ENCODE measurements around the gene PTP4A2. TPM values are rescaled to one million over a fixed set of nuclear protein-coding genes. Genes with fewer than 3 reads are reported as not detected.
"Not testable (repeated sequence)": the region's sequence is repeated elsewhere in the genome, so short reads cannot be mapped to it uniquely, and the experiment has no call there.

PTP4A2 gene
- total RNA-seq, 2 donors from 2014 or later = 269 to 384 TPM

DNA sequence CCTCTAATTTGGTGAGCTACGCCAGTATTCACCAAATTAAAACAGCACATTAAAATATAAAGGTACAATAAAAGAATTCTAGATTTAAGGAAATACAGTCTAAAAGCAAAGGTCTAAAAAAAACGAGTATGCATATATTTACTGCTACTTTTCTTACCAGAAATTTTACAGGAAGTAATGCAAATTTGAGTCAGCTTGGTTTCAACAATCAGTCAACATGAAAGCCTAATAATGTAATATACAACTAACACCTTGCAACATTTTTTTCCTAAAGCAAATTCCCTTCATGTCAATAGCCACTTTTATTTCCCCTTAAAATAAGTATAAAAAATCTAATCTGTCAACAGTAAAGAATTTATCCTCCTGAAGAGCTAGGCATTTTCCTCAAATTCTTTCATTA is 11.9 kb downstream of the PTP4A2 start:
- no peak for ATAC-seq
- H3K36me3 Mint-ChIP-seq (ENCODE audit: low read depth) = peaks cover 4% of the 10 kb centered on the region
- peak overlapping the region; percentile 95 for H3K27ac Mint-ChIP-seq
- no peaks in the 10 kb centered on the region for H3K9me3 ChIP-seq (ENCODE audit: control insufficient read depth, low read length, poor library complexity, severe bottlenecking)
- H3K4me1 Mint-ChIP-seq = peaks cover 62% of the 10 kb centered on the region
- no peak for DNase-seq
- no peaks in the 10 kb centered on the region for H3K27me3 Mint-ChIP-seq
- H3K4me3 Mint-ChIP-seq = peak overlapping the region; percentile 90

DNA sequence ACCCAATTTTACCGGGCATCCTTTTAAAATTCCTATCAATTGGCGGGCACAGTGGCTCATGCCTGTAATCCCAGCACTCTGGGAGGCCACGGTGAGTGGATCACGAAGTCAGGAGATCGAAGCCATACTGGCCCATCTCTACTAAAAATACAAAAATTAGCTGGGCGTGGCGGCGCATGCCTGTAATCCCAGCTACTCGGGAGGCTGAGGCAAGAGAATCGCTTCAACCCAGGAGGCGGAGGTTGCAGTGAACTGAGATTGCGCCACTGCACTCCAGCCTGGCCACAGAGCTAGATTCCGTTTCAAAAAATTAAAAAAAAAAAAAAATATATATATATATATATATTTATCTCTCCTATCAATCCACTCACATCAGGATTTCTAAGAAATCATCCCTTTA is 12.3 kb downstream of the PTP4A2 start:
- Mint-ChIP-seq H3K27ac (peak overlapping the region; percentile 95), H3K4me1 (peaks cover 60% of the 10 kb centered on the region), H3K4me3 (peak overlapping the region; percentile 90)
- not testable (repeated sequence) for ATAC-seq; H3K36me3 Mint-ChIP-seq (ENCODE audit: low read depth); DNase-seq; H3K9me3 ChIP-seq (ENCODE audit: control insufficient read depth, low read length, poor library complexity, severe bottlenecking); H3K27me3 Mint-ChIP-seq

DNA sequence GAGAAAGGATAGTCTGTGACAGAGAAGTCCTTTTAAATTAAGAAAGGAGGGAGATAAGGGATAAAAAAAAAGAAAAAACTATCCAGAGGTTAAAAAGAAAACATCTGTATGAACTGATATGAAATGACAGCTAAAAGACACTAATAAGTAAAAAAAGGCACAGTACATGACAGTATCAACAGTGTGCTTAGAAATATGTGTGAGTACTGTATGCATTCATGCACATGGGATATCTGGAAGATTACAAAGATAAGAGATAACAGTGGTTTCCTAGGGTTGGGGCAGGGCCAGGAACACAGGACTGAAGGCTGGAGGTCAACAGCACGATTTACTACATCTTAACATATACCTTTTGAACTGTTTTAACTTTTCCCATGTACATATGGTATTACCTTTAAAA is 13.3 kb downstream of the PTP4A2 start:
- peaks cover 57% of the 10 kb centered on the region for H3K4me1 Mint-ChIP-seq
- H3K27ac Mint-ChIP-seq = peak overlapping the region; percentile 95
- ATAC-seq = no peak
- H3K9me3 ChIP-seq (ENCODE audit: control insufficient read depth, low read length, poor library complexity, severe bottlenecking) = no peaks in the 10 kb centered on the region
- no peak for DNase-seq
- no peaks in the 10 kb centered on the region for H3K27me3 Mint-ChIP-seq
- H3K36me3 Mint-ChIP-seq (ENCODE audit: low read depth) = peaks cover 3% of the 10 kb centered on the region
- peak overlapping the region; percentile 90 for H3K4me3 Mint-ChIP-seq

DNA sequence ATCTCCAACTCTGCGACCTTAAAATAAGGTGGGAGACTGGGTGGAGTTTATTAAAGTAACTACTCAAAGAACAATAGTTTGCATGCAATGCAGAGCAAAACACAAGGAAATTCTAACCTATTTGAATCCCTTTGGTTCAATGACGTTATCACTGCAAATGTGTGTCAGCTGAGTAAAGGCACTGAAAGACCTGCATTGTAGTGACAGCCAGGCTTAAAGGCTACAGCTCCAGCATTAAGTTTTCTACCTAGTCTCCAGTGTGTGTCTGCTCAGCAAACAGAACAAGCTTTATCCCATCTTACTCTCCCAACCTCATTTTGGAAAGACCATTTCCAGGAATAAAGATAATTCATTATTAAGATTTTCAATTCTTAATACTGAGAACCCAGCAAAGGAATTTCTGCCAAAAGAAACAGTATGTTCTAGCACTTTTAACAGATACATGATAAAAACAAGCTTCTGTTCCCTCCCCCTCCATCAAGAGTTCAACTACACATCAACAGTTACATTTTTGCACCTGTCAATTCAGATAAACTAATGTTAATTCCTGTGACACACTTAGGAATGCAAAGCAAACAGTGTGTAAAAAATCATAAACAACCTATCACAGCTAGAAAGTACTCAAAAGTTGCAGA is 14.2 kb downstream of the PTP4A2 start:
- Mint-ChIP-seq H3K4me3 (peak overlapping the region; percentile 72), H3K27me3 (no peaks in the 10 kb centered on the region), H3K36me3 (ENCODE audit: low read depth) (peaks cover 3% of the 10 kb centered on the region), H3K27ac (peak overlapping the region; percentile 95), H3K4me1 (peaks cover 59% of the 10 kb centered on the region)
- no peaks in the 10 kb centered on the region for H3K9me3 ChIP-seq (ENCODE audit: control insufficient read depth, low read length, poor library complexity, severe bottlenecking)
- no peak for DNase-seq
- ATAC-seq = peak; percentile 38

DNA sequence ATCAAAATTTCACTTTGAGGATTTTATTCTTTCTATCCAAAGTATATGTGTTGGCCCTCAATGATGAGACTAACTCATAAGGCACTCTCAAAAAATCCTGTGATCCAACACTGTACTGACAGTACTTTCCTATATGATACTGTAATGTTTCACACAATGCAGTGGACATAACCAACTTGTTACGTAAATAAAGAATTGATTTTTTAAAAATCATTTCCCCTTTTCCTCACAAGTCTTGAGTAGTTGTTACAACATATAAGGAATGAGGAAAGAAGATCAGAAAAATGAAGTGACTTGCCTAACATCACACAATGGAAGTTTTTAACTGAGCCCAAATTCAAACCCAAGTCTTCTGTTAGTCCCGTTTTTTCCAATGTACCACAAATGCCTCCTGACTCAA is 17.2 kb downstream of the PTP4A2 start:
- Mint-ChIP-seq H3K4me1 (peaks cover 44% of the 10 kb centered on the region), H3K4me3 (peak overlapping the region; percentile 57), H3K36me3 (ENCODE audit: low read depth) (peaks cover 3% of the 10 kb centered on the region), H3K27ac (peak overlapping the region; percentile 95), H3K27me3 (no peaks in the 10 kb centered on the region)
- DNase-seq (no peak), ATAC-seq (no peak)
- no peaks in the 10 kb centered on the region for H3K9me3 ChIP-seq (ENCODE audit: control insufficient read depth, low read length, poor library complexity, severe bottlenecking)

DNA sequence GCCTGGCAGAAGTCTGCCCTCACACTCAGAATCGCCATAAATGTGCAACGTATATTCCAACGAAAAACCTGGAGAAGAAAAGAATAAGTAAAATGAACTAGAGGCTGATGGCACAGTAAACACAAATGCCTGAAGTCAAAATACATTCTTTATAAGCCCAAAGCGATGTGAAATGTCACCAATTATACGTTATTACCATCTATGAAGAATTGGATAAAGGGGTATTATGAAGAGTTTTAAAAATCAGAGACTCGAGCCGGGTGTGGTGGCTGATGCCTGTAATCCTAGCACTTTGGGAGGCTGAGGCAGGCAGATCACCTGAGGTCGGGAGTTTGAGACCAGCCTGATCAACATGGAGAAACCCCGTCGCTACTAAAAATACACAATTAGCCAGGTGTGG is 18.6 kb downstream of the PTP4A2 start:
- Mint-ChIP-seq H3K4me1 (peaks cover 36% of the 10 kb centered on the region), H3K27ac (peak overlapping the region; percentile 95), H3K36me3 (ENCODE audit: low read depth) (peaks cover 3% of the 10 kb centered on the region)

DNA sequence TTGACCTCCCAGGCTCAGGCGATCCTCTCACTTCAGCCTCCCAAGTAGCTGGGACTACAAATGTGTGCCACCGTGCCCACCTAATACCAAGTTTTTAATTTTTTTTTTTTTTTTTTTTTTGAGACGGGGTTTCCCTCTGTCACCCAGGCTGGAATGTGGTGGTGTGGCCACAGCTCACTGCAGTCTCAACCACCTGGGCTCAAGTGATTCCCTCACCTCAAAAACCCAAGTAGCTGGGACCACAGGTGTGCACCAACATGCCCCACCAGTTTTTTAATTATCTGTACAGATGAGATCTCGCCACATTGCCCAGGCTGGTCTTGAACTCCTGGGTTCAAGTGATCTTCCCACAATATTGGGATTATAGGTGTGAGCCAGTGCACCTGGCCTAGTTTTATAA is 22.7 kb downstream of the PTP4A2 start:
- Mint-ChIP-seq H3K4me1 (peaks cover 40% of the 10 kb centered on the region), H3K27ac (peak overlapping the region; percentile 83), H3K36me3 (ENCODE audit: low read depth) (peaks cover 6% of the 10 kb centered on the region), H3K4me3 (no peak overlapping the region), H3K27me3 (no peaks in the 10 kb centered on the region)
- H3K9me3 ChIP-seq (ENCODE audit: control insufficient read depth, low read length, poor library complexity, severe bottlenecking) = no peaks in the 10 kb centered on the region
- no peak for DNase-seq
- ATAC-seq = no peak

More for the DNA sequence above, 18.6 kb downstream of the PTP4A2 start:
- ATAC-seq = no peak
- H3K27me3 Mint-ChIP-seq = no peaks in the 10 kb centered on the region
- H3K4me3 Mint-ChIP-seq = no peak overlapping the region
- no peaks in the 10 kb centered on the region for H3K9me3 ChIP-seq (ENCODE audit: control insufficient read depth, low read length, poor library complexity, severe bottlenecking)
- DNase-seq = no peak

DNA sequence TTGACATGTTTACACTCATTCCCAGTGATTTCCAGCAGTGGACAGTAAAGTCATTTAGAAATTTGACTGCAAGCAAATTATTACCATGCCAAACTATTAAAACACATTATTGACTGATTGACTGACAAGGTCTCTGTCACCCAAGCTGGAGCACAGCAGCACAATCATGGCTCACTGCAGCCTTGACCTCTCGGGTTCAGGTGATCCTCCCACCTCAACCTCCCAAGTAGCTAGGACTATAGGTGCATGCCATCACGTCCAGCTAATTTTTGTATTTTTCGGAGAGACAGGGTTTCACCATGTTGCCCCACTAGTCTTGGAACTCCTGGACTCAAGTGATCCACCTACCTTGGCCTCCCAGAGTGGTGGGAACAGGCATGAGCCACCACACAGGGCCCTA is 24.2 kb downstream of the PTP4A2 start:
- ATAC-seq = no peak
- peaks cover 8% of the 10 kb centered on the region for H3K36me3 Mint-ChIP-seq (ENCODE audit: low read depth)
- H3K27me3 Mint-ChIP-seq = no peaks in the 10 kb centered on the region
- no peak overlapping the region for H3K4me3 Mint-ChIP-seq
- no peak for DNase-seq
- peaks cover 36% of the 10 kb centered on the region for H3K4me1 Mint-ChIP-seq
- H3K27ac Mint-ChIP-seq = peak overlapping the region; percentile 83
- no peaks in the 10 kb centered on the region for H3K9me3 ChIP-seq (ENCODE audit: control insufficient read depth, low read length, poor library complexity, severe bottlenecking)

DNA sequence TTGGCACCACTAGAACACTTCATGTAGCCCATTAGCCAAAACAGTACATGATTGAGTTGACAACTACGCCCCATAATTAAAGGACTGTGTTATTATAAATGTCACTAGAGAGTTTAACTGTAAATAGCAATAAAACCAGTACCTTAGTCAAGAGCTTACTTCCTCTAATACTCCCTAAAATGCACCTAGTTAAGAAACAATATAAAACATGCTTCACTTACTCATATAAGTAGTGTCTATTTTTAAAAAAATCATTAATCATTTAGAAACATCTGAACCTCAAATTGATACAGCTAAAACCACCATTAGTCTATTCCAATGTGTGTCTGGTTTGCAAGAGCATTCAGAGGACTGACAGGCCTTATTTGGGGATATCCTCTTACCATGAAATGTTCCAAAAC is 25.3 kb downstream of the PTP4A2 start:
- Mint-ChIP-seq H3K4me1 (peaks cover 33% of the 10 kb centered on the region), H3K36me3 (ENCODE audit: low read depth) (peaks cover 9% of the 10 kb centered on the region), H3K4me3 (peak overlapping the region; percentile 19)

DNA sequence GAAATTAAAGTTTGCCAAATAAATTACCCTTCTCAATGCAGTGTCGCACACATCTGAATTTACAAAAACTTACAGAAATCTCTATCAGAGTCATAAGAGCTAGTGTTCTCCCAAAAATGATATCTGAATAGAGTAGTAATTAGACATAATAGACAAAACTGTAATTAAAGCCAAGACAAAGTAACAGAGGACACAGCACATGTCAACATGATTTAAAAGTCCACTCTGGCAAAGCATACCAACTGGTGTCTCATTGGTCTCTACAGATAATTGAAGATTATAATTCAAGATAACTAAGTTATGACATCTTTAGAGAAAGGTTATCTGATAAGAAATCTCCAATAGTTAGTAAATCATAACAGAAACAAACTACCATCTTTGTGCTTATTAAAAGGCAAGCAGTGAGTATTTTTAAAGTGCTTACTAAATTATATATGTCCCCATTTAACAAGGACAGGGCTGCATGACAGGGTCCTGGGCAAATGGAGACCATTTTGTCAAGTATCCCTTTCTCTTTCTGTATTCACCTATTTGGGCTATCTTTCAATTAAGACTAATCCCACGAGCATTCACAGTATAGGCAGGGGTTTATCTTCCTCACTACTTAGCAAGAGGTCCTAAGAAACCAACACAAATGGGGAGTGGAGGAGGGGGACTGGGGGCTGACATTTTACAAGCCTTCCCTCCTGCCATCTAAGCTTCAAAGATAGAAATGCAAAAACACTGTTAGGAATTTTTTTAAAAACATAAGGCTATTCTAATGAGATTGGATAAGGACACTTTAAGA is 26.0 kb downstream of the PTP4A2 start:
- Mint-ChIP-seq H3K27ac (peak overlapping the region; percentile 83), H3K36me3 (ENCODE audit: low read depth) (peaks cover 9% of the 10 kb centered on the region), H3K4me3 (peak overlapping the region; percentile 19), H3K27me3 (no peaks in the 10 kb centered on the region), H3K4me1 (peaks cover 33% of the 10 kb centered on the region)
- no peak for ATAC-seq
- DNase-seq = no peak
- no peaks in the 10 kb centered on the region for H3K9me3 ChIP-seq (ENCODE audit: control insufficient read depth, low read length, poor library complexity, severe bottlenecking)

More for the DNA sequence above, 25.3 kb downstream of the PTP4A2 start:
- H3K27me3 Mint-ChIP-seq = no peaks in the 10 kb centered on the region
- no peaks in the 10 kb centered on the region for H3K9me3 ChIP-seq (ENCODE audit: control insufficient read depth, low read length, poor library complexity, severe bottlenecking)
- DNase-seq (no peak), ATAC-seq (no peak)
- peak overlapping the region; percentile 83 for H3K27ac Mint-ChIP-seq

DNA sequence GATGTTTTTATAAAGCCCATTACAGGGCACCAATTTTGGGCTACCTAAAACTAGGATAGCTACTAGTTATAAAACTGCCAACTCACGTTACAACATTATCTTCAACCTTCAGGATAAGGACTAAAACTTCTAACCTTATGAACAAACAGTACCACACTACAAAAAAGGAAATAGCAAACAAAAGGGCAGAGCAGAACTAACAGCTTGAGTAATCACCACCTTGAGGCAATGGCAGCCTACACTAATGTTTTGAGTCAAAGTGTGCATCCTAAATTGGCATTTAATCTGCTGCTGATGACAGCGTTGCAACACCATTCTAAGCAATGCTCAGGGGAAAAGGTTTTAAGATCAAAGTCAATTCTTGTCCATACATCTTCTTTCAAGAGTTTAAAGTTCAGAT is 27.2 kb downstream of the PTP4A2 start:
- Mint-ChIP-seq H3K4me1 (peaks cover 30% of the 10 kb centered on the region), H3K4me3 (no peak overlapping the region), H3K27me3 (no peaks in the 10 kb centered on the region), H3K27ac (peak overlapping the region; percentile 83), H3K36me3 (ENCODE audit: low read depth) (peaks cover 9% of the 10 kb centered on the region)
- no peak for DNase-seq
- no peaks in the 10 kb centered on the region for H3K9me3 ChIP-seq (ENCODE audit: control insufficient read depth, low read length, poor library complexity, severe bottlenecking)
- no peak for ATAC-seq

DNA sequence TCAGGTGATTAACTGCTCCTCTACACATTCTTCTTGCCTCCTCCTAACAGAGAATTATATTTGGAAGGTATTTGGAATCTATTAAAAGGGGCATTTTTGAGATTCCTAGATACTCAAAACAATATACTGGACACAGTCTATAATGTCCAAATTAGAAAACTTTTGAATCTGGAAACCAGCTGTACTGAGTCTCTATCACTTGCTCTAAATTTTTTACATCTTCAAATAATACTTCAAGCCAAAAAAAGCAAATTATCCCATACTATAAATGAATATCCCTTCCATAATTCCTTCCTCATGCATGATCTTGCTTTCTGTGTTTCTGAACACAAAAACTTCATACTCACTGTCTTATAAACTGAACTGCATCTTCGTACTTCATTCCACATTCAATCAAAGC is 28.5 kb downstream of the PTP4A2 start:
- peaks cover 38% of the 10 kb centered on the region for H3K4me1 Mint-ChIP-seq
- H3K9me3 ChIP-seq (ENCODE audit: control insufficient read depth, low read length, poor library complexity, severe bottlenecking) = no peaks in the 10 kb centered on the region
- DNase-seq = no peak
- no peak overlapping the region for H3K4me3 Mint-ChIP-seq
- H3K36me3 Mint-ChIP-seq (ENCODE audit: low read depth) = peaks cover 9% of the 10 kb centered on the region
- H3K27ac Mint-ChIP-seq = peak overlapping the region; percentile 83
- ATAC-seq = no peak
- no peaks in the 10 kb centered on the region for H3K27me3 Mint-ChIP-seq

DNA sequence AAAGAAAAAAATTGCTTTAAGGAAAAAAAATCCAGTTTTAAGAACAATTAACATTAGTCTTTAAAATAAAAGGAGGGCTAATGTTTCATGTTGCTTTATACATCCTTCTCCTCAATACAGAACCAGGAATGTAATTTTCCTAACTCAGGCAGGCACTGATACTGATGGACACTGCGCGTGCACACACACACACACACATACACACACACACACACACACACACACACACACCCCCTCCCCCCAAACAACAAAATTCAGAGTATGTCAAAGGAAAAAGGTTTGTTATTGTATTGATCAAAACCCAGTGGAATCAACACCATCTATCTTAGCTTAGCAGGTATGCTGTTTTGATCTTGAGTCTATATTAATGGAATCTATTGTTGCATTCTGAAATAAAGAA is 31.6 kb downstream of the PTP4A2 start:
- Mint-ChIP-seq H3K4me1 (peaks cover 28% of the 10 kb centered on the region), H3K27ac (no peak overlapping the region), H3K27me3 (no peaks in the 10 kb centered on the region), H3K4me3 (no peak overlapping the region), H3K36me3 (ENCODE audit: low read depth) (peaks cover 6% of the 10 kb centered on the region)
- ATAC-seq (no peak), DNase-seq (no peak)
- H3K9me3 ChIP-seq (ENCODE audit: control insufficient read depth, low read length, poor library complexity, severe bottlenecking) = no peaks in the 10 kb centered on the region

DNA sequence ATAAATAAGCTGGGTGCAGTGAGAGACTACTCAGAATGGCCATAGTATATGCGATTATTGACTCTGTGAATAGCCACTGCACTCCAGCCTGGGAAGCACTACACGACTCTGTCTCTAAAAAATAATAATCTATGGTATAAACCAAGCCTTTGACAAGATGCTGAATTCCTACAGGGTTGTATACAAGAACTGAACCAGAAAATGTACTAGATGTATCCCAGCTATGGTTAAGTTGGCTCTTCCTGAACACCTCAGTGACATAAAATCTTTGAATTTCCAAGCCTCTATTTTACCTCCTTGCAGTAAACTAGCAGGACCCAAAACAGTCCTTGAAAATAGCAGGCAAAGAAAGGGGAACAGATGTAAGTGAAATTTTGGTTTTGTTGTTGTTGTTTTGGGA is 32.5 kb downstream of the PTP4A2 start:
- Mint-ChIP-seq H3K36me3 (ENCODE audit: low read depth) (peaks cover 6% of the 10 kb centered on the region), H3K27me3 (no peaks in the 10 kb centered on the region), H3K4me3 (no peak overlapping the region), H3K27ac (peak overlapping the region; percentile 65), H3K4me1 (peaks cover 22% of the 10 kb centered on the region)
- DNase-seq (no peak), ATAC-seq (no peak)
- no peaks in the 10 kb centered on the region for H3K9me3 ChIP-seq (ENCODE audit: control insufficient read depth, low read length, poor library complexity, severe bottlenecking)

All from T-helper 17 cell (primary cell).